NCI-H187 treated with DMSO at 0.1 percent for 48 hours (cell line): ENCODE data around the gene IL7R.
"Not testable (repeated sequence)": the region's sequence is repeated elsewhere in the genome, so short reads cannot be mapped to it uniquely, and the experiment has no call there.

Experiments
- DNase-seq: peaks from one replicate; lab custom pipeline; 2025; lab: John Stamatoyannopoulos, UW

The IL7R gene

GRCh38 chr5:35876454-35876853 lies 19.8 kb downstream of the IL7R start:
- DNase-seq: no peak

GRCh38 chr5:35876922-35877321 lies 20.2 kb downstream of the IL7R start:
- no peak for DNase-seq

GRCh38 chr5:35877655-35878054 lies 21.0 kb downstream of the IL7R start:
- DNase-seq: no peak

GRCh38 chr5:35878079-35878478 lies 21.4 kb downstream of the IL7R start:
- DNase-seq: no peak

- no peak for DNase-seq
Observed at GRCh38 chr5:35879096-35879495, 22.4 kb downstream of the IL7R start.

GRCh38 chr5:35879649-35880048 lies 23.0 kb downstream of the IL7R start:
- DNase-seq: no peak

DNA sequence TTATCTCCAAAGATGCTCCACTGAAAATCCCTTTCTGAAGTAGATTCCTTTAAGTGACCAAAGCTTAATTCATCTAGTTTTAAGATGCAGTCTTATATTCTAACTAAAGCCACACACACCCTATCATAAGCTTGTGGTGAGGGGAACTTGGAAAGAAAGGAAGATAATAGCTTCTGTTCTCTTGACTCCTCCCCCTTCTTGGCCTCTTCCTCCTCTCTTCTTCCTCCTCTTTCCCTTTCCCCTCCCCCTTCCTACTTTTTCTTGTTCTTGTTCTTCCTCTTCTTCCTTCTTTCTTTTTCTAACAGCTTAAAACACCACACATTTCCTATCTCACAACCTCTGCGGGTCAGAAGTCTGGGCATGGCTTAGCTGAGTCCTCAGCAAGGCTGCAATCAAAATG lies 23.5 kb downstream of the IL7R start:
- no peak for DNase-seq

DNA sequence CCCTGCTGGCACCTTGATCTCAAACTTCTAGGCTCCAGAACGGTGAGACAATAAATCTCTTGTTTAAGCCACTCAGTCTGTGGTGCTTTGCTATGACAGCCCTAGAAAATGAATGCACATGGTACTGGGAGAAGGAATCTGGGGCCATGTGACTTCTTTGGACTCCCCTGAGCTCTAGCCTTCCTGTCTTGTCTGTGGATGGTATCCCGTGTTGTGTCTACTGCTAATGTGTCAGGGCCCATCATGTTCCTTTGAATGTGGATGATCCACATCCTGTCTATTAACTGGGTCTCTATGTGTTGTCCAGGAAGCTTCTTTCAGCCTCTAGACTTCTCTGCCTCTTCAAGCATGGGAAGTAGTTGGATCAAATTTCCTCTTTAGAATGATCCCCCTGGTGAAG lies 25.1 kb downstream of the IL7R start:
- no peak for DNase-seq

DNA sequence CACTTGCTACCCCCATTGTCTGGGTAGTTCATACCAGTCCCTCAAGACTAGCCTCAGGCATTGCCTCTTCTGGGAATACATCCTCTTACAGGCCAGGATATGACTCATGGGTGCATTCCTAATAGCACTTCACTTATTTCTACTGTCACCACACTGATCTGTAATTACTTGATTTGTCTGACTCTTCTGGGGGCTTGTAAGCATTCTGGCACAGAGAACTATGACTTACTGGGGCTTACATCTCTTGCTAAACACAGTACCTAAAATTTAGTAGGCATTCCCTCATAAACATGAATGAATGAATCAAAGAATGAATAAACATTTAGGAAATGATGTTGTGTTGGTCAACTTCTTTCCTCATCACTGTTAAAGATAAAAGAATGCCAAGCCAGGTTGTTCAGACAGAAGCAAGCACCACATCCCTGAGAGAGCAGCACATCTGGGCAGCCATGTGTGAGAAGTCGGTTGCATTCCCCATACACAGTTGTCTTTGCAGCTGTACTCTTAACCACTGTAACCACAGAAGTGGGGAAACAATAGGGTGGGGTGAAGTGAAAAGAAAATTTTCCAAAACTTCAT lies 27.6 kb downstream of the IL7R start:
- DNase-seq: no peak

GRCh38 chr5:35884773-35885172 lies 28.1 kb downstream of the IL7R start:
- no peak for DNase-seq

- DNase-seq: no peak
Observed at GRCh38 chr5:35886381-35886780, 29.7 kb downstream of the IL7R start.

DNA sequence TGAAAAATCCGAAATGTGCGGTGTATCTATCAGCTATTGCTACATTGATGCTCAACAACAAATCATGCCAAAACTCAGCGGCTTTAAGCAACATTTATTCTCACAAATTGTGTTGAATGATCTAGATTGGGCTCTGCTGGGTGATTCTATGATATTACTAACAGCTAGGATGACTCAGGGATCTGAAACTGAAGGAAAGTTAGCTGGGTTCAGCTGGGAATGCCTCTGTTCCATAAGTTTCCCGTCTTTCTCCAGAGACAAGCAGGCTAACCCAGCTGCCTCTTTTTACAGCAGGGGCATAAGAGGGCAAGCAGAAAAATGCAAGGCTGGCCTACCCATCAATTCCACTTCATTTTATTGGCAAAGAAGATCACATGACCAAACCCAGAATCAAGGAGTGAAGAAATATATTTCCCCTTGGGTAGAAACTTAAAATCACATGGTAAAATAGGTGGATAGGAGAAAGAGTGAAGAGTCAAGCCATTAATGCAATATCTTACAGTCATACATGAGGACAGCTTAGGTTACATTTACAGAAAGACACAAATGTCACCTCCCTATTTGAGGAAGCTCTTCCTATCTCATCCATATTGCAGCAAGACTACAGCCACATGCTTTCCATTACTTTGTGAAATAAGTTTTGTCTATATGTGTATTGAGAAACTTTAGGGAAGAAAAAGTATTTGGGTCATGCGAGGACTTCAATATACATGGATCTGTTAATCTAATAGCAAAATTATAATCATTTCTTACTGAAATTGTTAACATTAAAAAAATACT lies 30.8 kb downstream of the IL7R start:
- no peak for DNase-seq

GRCh38 chr5:35890021-35891020 lies 33.6 kb downstream of the IL7R start:
- DNase-seq: no peak

DNA sequence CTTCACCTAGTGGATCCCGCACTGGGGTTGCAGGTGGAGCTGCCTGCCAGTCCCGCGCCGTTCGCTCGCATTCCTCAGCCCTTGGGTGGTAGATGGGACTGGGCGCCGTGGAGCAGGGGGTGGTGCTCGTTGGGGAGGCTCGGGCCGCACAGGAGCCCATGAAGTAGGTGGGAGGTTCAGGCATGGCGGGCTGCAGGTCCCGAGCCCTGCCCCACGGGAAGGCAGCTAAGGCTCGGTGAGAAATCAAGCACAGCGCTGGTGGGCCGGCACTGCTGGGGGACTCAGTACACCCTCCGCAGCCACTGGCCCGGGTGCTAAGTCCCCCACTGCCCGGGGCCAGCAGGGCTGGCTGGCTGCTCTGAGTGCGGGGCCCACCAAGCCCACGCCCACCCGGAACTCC lies 36.1 kb downstream of the IL7R start:
- not testable (repeated sequence) for DNase-seq

DNA sequence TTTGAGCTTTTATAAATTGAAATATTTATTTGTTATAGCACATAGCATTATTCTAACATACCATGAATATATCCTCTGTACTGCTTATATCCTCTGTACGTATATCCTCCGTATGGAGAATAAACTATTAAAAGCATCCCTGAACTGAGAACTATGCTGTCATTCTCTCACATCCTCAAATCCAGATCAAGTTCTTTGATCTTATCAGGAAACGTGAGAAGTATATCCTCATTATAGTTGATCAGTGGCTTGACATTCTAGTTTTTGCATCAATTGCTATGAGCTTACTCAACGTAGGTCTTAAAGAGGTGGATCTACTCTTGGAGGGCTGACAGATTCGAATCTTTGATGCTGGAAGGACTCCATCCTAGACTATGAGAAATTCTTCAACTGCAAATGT lies 37.4 kb downstream of the IL7R start:
- DNase-seq: no peak

DNA sequence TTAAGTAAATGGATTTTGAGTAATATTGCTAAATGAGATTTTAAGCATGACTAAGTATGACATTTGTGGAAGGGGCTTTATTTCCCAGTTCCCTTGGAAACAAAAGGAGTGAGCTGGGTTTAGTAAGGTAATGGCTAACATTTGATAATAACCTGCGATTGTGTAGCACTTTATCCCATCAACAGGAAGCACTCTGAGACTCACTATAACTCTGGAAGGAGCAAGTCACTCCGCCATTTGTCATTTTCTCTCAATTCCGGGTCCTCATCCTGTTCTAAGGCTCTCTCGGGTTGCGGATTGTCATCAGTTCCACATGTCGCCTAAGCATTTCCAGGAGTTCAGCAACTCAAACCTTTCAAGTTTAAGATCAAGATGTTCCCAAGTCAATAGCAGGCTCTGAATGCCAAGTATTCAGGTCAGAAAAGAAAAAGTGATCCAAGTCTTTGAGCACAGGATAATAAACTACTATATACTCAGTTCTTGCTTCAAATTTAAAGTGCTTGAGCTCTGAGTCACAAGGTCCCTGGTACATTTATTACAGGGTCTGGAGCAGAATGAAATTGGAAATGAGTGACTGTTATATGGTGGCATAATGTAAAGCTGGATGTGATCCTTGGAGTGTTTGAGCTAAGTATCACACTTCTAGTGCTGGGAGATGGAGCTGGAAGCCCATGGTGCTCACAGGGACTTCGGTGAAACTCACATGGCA lies 42.4 kb downstream of the IL7R start:
- no peak for DNase-seq

DNA sequence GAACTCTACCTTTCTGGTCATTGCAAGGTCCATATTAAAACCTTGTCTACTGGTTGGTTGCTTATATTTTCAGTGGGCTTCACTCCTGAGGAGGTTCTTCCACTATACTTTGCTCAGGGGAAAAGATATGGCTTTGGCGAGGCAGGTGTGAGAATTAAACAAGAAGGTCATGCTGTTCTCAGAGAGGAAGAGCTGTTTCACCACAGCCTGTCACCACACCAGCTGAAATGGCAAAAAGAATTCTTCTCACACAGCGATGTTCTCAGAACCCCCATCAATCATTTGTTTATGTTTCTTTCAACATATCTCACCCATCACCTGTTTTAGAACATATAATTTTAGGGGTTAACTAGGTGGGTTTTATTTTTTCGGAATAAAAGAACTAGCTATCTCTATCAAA lies 43.1 kb downstream of the IL7R start:
- DNase-seq: no peak

DNA sequence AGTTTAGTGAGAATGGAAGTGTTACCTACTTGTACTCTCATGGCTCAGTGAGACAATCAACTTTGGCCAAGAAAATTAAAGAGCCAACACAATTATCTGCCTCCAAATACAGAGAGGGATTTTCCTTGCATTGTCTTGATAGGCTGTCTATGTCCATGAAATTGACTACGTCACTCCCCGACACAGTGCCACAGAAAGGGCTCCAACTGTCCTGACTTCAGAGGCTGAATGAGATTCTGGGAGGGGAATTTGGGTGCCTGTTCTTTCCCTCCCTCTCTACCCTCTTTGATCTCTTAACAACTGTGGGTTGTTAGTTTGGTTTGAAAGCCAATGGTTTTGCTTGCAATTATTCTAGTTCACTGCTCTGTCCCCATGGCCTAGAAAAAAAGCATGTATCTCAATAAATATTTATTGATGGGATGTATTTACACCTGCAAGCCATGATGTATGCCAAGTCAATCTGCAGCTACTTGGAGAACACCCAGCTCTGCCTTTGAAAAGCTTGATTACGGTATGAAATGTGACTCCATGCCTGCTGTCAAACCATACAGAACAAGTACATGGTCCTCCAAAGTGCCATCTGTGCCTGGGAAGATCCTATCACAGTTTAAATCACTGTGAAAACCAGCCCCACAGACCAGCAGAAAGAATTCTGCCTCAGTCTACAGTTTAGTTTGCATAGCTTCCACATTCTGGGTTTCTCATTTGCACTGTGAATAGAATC lies 44.4 kb downstream of the IL7R start:
- DNase-seq: no peak

DNA sequence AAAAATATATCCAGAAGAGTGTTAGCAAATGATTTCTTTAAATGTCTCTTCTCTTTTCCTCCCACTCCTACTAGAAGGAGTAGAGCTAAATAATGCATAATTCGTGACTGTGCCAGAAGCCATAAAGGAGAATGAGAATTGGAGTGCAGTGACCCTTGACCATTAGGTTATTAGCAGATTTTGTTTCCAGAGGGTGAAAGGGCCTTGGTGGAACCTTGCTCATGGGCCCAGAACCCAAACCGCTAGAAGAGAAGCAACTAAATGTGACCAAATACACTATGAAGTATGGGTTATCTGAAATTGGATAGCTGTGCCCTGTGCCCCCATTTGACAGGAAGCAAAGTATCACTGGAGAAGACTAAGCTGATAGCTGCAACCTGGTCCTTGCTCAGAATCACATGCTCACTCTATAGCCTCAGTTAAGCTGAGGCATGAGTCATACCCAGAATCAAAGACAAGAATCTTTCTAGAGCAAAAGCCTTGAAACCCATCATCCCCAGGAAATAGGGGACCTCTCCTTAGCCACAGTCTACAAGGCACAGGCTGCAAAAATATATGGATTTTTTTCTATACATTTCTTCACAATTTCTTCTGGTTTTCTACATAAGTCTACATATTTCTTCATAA lies 45.5 kb downstream of the IL7R start:
- DNase-seq: no peak

GRCh38 chr5:35903631-35904203 lies 47.0 kb downstream of the IL7R start:
- no peak for DNase-seq
